Measurements from ENCODE around the gene TLR1.
"Not testable (repeated sequence)": the region's sequence is repeated elsewhere in the genome, so short reads cannot be mapped to it uniquely, and the experiment has no call there.

TLR1 gene

DNA sequence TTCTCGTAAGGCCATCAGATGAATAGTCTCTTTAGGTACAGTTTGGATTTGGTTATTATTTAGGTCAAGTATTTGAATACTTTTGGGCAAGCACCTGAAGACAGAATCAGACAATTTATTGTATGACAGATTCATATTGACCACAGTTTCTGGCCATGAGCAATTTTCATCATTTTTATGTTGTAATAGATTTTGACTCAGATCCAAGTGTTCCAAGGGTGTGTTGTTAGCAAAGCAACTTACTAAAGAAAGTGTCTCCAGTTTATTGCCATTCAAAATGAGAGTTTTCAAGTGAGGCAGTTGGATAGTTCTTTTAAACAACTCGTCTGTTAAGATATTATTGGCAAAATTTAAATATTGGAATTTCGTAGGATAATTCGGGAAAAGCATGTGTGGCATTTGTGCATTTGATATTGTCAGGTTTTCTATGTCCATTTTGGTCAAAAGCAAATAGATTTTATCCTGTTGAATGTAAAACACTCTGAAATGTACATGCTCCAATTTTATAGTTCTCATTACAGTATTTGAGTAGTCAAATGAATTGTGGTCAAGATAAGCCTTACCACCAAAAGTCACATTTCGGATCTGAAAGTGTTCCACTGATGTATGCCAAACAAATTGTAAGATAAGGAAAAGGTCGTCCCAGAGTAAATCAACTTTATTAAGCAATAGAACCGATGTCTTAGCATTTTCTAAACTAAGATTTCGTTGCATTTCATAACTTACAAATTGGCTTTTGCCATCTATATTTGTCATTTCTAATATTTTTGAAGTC is 30.2 kb downstream of the TLR1 start:
- no peak for DNase-seq (ENCODE audit: low spot score)

GRCh38 chr4:38770281-38770680 is 34.3 kb downstream of the TLR1 start:
- DNase-seq (ENCODE audit: low spot score), result not testable (repeated sequence)

DNA sequence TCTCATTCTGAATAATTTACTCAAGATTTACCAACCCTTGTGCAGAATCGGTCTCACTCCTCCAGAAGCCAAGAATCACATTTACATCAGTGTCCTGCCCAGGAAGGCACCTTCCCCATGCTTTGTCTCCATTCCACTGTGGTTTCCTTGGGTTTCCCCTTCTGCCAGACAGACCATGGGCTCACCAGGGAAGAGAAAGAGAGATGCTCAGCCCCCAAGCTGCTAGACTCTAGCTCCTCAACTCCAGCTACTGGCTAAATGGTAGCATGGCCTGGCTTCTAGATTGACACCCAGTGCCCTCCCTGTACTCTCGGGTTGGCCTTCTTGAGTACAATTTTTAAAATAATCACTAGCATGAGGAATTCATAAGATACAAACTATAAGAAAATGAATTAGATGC is 34.7 kb downstream of the TLR1 start:
- no peak for DNase-seq (ENCODE audit: low spot score)

GRCh38 chr4:38769441-38769840 is 35.1 kb downstream of the TLR1 start:
- no peak for DNase-seq (ENCODE audit: low spot score)

- DNase-seq (ENCODE audit: low spot score), result no peak
These were observed 35.6 kb downstream of the TLR1 start for GRCh38 chr4:38768968-38769394.

DNA sequence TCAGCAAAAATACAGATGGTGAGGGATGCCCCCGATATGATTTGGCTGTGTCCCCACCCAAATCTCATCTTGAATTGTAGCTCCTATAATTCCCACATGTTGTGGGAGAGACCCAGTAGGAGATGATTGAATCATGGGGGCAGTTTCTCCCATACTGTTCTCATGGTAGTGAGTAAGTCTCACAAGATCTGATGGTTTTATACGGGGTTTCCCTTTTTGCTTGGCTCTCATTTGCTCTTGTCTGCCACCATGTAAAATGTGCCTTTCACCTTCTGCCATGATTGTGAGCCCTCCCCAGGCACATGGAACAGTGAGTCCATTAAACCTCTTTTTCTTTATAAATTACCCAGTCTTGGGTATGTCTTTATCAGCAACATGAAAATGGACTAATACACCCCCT is 37.7 kb downstream of the TLR1 start:
- DNase-seq (ENCODE audit: low spot score), result not testable (repeated sequence)

DNA sequence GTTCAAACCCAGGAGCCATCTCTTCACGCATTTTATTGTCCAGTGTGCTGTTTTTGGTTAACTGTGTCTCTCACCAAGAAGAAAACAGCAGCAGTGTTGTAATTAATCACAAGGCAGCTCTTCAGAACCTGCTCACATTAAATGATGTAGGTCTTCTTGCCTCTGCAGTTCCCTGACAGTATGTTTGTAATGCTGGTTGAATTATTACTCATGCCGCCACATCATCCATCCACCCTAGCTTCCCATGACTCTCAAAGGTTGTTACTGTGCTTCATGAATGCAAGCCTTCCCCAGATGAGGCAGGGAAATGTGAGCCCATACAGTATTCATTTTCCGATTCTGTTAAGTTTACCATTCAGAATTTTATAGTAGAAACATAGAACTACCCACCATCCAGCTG is 39.2 kb downstream of the TLR1 start:
- no peak for DNase-seq (ENCODE audit: low spot score)

GRCh38 chr4:38764277-38764676 is 40.3 kb downstream of the TLR1 start:
- no peak for DNase-seq (ENCODE audit: low spot score)

- no peak for DNase-seq (ENCODE audit: low spot score)
These were observed 42.0 kb downstream of the TLR1 start for GRCh38 chr4:38762560-38762959.

DNA sequence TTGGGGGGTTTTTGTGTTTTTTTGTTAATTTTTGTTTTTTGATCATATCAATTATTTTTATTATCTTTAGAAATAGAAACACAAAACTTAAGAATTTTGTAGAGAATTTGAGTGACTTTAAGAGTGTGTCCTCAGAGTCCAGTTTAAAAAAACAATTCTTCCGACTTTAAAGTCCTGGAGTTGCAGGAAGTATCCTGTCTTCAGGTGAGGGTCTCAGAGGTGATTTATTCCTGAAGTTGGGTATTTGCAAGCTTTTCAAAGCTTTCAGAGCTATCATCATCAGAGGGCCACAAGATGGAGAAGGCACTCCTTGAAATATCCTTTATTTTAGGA is 44.8 kb downstream of the TLR1 start:
- no peak for DNase-seq (ENCODE audit: low spot score)

- DNase-seq (ENCODE audit: low spot score), result peak; percentile 67
These were observed 45.3 kb downstream of the TLR1 start for GRCh38 chr4:38759113-38759789.

DNA sequence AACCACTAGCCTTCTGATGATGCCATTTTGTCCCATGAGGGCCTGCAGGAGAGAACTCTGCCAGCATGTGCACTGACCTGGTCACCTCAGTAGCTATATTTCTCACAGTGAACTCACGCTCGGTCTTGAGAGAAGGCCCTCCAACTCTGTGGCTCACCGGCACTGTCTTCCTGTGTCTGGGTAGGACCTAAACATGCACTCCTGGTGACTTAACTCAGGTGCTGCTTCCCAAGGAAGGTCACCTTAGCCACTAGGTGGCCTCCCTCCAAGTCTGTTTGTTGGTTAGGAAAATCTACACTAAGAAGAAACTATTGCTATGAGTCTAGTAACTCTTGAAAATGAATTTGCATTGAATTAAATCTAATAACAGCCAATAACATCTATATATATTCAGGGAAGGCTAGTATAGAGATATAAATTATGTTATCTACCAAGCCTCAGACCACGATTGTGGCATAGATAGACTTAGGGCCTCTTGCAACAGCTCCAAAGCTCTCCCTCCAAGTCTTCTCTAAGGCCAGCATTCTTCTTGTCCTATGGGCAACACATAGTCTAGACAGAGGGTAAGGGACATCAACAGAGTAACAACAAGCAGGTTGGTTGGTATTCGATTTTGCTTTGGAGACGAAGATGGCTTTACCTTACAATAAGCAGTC is 46.5 kb downstream of the TLR1 start:
- DNase-seq (ENCODE audit: low spot score), result peak; percentile 15

GRCh38 chr4:38752941-38753806 is 51.4 kb downstream of the TLR1 start:
- DNase-seq (ENCODE audit: low spot score), result no peak

DNA sequence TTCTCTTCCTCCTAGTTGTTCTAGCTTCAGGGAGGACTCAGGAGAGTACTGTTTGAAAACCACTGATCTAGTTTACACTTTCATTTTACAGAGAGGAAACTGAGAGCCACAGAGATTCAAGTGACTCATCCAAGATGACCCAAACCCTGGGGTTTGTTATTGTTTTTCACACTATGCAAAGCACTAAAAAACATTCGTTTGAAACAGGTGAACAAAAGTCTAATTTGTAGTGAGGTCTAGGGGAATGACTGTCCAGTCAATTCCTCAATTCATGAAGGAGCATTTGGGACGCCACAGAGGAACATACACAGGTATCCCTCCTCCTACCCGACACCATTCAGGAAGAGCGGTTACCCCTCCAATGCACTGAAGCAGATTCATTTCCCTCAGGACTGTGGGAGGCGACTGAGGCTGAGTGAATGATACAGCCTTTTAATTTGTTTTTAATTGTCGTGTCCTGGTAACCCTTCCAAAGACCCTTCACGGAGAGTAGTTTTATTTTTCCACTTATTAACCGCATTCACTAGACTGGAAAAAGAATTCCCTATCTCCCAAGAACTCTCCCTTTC is 52.1 kb downstream of the TLR1 start:
- DNase-seq (ENCODE audit: low spot score), result peak; percentile 57

DNA sequence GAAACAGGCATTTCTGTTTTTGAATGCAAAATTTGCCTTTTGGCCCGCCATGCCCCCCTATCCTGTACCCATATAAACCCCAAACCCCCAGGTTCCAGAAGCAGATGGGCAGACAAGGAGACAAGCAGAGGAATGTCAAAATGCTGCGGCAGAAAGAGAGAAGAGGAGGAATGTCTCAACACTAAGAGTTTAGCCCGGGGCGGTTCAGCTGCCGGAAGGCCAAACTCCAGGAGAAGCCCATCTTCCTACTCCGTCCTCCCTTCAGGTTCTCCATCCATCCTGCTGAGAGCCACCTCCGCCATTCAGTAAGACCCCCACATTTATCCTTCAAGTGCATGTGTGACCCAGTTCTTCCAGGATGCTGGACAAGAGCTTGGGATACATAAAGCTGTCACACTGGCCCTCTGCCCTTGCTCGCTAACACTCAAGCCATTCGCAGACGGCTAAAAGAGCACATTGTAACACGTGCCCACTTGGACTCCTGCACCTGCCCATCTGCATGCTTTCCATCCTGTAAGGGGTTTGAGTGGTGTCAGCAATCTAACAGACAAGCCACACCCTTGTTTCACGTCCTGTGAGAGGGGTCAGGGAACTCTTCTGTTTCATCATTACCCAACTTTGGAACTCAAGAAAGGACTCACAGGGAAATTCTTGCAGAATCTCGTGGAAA is 53.1 kb downstream of the TLR1 start:
- DNase-seq (ENCODE audit: low spot score), result no peak

DNA sequence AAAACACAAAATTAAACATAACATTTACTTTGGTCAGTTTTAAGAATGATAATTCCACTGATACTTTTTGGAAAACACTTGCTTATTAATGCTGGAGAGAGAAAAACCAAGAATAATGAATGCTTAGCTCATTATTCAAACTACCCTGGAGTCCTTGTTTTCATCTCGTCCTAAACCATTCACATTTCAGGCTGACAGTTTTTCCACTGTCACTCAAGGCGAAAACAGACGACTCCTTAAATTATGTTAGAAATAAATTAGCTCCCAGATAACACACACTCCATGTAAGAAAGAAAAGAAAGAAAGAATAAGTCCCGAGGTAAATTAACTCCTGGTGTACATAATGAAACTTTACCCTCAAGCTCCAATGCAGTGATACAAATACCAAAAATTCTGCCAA is 55.3 kb downstream of the TLR1 start:
- DNase-seq (ENCODE audit: low spot score), result no peak

- DNase-seq (ENCODE audit: low spot score), result no peak
These were observed 57.0 kb downstream of the TLR1 start for GRCh38 chr4:38747629-38748028.

Measured in activated CD4-positive, alpha-beta T cell treated with anti-CD3 and anti-CD28 coated beads, Interleukin-2, Interleukin-4, amounts not matched to agents 100 ng/mL and 50 ng/mL, durations not matched to agents 16 hours and 8 hours (primary cell).